ENCODE data around the gene CLSTN1. TPM values are rescaled to one million over a fixed set of nuclear protein-coding genes. Genes with fewer than 3 reads are reported as not detected.
"Not testable (repeated sequence)": the region's sequence is repeated elsewhere in the genome, so short reads cannot be mapped to it uniquely, and the experiment has no call there.

The CLSTN1 gene
- total RNA-seq, 1 donor from 2014 or later = 179 TPM

- TF ChIP-seq CTCF (IDR thresholded peaks at IDR 0.05) = no peak
- Mint-ChIP-seq H3K9me3 (ENCODE audit: unreplicated experiment) (no peaks in the 10 kb centered on the region), H3K4me1 (ENCODE audit: unreplicated experiment) (peaks cover 38% of the 10 kb centered on the region), H3K27ac (ENCODE audit: unreplicated experiment) (peak overlapping the region; percentile 31), H3K36me3 (ENCODE audit: unreplicated experiment) (no peaks in the 10 kb centered on the region), H3K4me3 (ENCODE audit: unreplicated experiment) (no peak overlapping the region), H3K27me3 (ENCODE audit: unreplicated experiment) (no peaks in the 10 kb centered on the region)
- DNase-seq (ENCODE audit: extremely low spot score, unreplicated experiment) = no peak
Observed at GRCh38 chr1:9814619-9815018, 9.1 kb downstream of the CLSTN1 start.

DNA sequence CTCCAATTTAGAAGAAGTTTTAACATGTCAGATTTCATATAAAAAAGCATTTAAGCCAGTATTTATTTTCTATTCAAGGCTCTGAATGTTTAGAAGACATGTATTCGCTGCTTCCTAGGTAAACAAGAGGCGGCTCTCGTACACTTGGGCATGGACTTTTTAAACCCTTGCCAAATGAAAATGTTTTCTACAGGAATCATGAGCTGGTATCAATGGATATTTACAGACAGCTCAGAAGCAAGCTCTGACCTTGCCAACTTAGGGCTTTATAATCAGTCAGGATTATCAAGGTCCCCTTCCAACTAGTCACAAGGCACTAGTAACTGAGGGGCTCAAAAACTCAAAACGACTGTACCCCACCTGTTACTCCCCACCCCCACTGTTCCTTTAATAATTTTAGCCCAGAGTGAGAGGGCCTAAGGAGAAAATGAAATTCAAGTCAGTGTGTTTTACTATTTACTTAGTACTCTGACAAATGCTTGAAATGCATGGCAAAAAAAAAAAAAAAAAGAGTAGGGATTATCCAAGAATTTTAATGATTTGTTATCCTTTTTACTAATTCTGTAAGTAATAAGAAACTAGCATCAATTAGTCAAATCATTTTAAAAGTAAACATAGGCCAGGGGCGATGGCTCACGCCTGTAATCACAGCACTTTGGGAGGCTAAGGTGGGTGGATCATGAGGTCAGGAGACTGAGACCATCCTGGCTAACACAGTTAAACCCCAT lies 12.4 kb downstream of the CLSTN1 start:
- Mint-ChIP-seq H3K4me1 (ENCODE audit: unreplicated experiment) (peaks cover 38% of the 10 kb centered on the region), H3K4me3 (ENCODE audit: unreplicated experiment) (no peak overlapping the region), H3K27ac (ENCODE audit: unreplicated experiment) (no peak overlapping the region), H3K36me3 (ENCODE audit: unreplicated experiment) (no peaks in the 10 kb centered on the region), H3K9me3 (ENCODE audit: unreplicated experiment) (no peaks in the 10 kb centered on the region), H3K27me3 (ENCODE audit: unreplicated experiment) (no peaks in the 10 kb centered on the region)
- TF ChIP-seq CTCF (IDR thresholded peaks at IDR 0.05) = no peak
- DNase-seq (ENCODE audit: extremely low spot score, unreplicated experiment) = no peak

DNA sequence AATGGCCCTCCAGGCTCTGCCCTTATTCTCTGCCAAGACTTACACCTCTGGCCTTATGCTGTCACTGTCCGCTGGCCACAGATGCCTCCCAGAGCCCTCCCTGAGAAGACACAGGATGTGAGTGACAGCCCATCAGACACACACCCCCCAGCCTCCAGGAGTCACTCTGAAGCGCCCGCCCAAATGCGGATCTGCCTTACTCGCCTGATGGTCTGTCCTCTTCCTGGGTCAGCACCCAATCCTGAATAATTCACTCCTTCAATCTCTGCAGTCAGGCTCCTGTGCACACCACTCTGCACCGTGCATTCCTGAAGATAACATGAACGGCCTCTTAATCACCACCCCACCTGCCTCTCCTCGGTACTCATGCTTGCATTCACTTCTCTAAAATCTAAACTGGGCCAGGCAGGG lies 14.7 kb downstream of the CLSTN1 start:
- no peak for TF ChIP-seq CTCF (IDR thresholded peaks at IDR 0.05)
- Mint-ChIP-seq H3K9me3 (ENCODE audit: unreplicated experiment) (no peaks in the 10 kb centered on the region), H3K4me3 (ENCODE audit: unreplicated experiment) (no peak overlapping the region), H3K4me1 (ENCODE audit: unreplicated experiment) (peaks cover 31% of the 10 kb centered on the region), H3K36me3 (ENCODE audit: unreplicated experiment) (no peaks in the 10 kb centered on the region), H3K27me3 (ENCODE audit: unreplicated experiment) (no peaks in the 10 kb centered on the region), H3K27ac (ENCODE audit: unreplicated experiment) (peak overlapping the region; percentile 10)
- no peak for DNase-seq (ENCODE audit: extremely low spot score, unreplicated experiment)

DNA sequence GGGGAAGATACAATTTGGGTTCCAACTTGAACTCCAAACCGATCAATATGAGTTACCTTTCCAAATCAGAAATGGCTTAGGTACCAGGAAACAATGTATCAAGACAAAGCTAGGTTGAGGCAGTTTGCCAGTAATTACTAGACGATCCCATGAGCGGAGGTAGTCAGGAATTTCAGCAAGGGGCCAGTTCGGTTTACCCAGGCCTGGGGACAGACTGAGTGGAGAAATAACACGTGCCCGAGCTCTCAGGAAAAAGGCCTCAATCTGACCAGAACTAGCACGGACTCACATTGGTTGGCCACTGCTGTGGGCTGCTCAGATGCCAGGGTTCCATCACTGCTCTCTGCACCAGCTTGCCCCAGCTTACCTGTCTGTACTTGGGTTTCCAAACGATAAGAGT lies 15.3 kb downstream of the CLSTN1 start:
- Mint-ChIP-seq H3K27ac (ENCODE audit: unreplicated experiment) (no peak overlapping the region), H3K36me3 (ENCODE audit: unreplicated experiment) (no peaks in the 10 kb centered on the region), H3K9me3 (ENCODE audit: unreplicated experiment) (no peaks in the 10 kb centered on the region), H3K4me3 (ENCODE audit: unreplicated experiment) (no peak overlapping the region), H3K4me1 (ENCODE audit: unreplicated experiment) (peaks cover 28% of the 10 kb centered on the region), H3K27me3 (ENCODE audit: unreplicated experiment) (no peaks in the 10 kb centered on the region)
- no peak for TF ChIP-seq CTCF (IDR thresholded peaks at IDR 0.05)
- no peak for DNase-seq (ENCODE audit: extremely low spot score, unreplicated experiment)

- Mint-ChIP-seq H3K4me3 (ENCODE audit: unreplicated experiment) (no peak overlapping the region), H3K9me3 (ENCODE audit: unreplicated experiment) (no peaks in the 10 kb centered on the region)
Observed at GRCh38 chr1:9807541-9807940, 16.2 kb downstream of the CLSTN1 start.

GRCh38 chr1:9805972-9806371 lies 17.8 kb downstream of the CLSTN1 start:
- H3K9me3 Mint-ChIP-seq (ENCODE audit: unreplicated experiment); H3K27me3 Mint-ChIP-seq (ENCODE audit: unreplicated experiment); DNase-seq (ENCODE audit: extremely low spot score, unreplicated experiment); H3K4me3 Mint-ChIP-seq (ENCODE audit: unreplicated experiment); H3K27ac Mint-ChIP-seq (ENCODE audit: unreplicated experiment); H3K36me3 Mint-ChIP-seq (ENCODE audit: unreplicated experiment): not testable (repeated sequence)
- peaks cover 25% of the 10 kb centered on the region for H3K4me1 Mint-ChIP-seq (ENCODE audit: unreplicated experiment)

More at GRCh38 chr1:9807541-9807940, 16.2 kb downstream of the CLSTN1 start:
- DNase-seq (ENCODE audit: extremely low spot score, unreplicated experiment) = no peak
- Mint-ChIP-seq H3K4me1 (ENCODE audit: unreplicated experiment) (peaks cover 28% of the 10 kb centered on the region), H3K27ac (ENCODE audit: unreplicated experiment) (no peak overlapping the region), H3K27me3 (ENCODE audit: unreplicated experiment) (no peaks in the 10 kb centered on the region), H3K36me3 (ENCODE audit: unreplicated experiment) (no peaks in the 10 kb centered on the region)
- TF ChIP-seq CTCF (IDR thresholded peaks at IDR 0.05) = no peak

Data from osteocyte (in vitro differentiated cells).